GM19193 (cell line): ENCODE measurements around the gene GPC5.

Experiments
- POLR2A ChIP-seq: IDR thresholded peaks from 4 replicates; pipeline ENCODE4 v1.6.1; 2011; ENCODE audit not compliant: insufficient read depth, insufficient read length; ENCODE audit errors: extremely low read depth

GPC5 gene

GRCh38 chr13:92461831-92462230, 1063.4 kb downstream of the GPC5 start:
- no peak for TF ChIP-seq POLR2A

- no peak for TF ChIP-seq POLR2A
These were observed 1064.7 kb downstream of the GPC5 start for GRCh38 chr13:92463134-92463533.

DNA sequence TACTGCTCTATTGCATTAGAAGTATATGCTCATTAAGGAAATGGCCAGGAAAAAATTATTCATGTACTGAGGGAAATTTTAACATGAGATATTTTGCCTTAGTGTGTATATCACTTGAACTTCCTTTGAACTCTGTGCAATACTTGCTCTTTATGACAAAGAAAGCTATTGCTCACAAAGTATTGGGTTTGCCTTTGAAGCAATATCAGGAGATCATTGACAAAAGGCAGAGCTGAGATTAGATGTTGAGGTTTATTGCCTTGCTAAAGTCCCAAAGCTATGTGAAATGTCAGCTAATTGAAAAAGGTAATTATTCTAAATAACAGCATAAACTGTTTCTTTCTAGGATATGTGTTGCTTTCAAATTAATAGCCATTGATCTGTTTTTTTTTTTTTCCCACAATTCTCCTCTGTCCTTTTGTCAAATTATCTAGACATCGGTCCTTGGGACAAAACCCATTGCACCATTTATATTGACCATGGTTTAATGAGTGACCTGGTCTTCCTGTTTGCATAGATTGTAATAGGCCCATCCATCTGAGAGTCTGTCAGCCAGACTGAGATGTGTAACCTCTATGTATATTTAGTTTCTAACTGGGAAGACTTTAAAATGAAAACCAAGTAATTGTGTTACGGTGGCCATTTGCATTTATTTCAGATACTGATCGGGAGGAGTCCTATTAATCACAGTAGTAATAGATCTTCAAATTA, 1075.5 kb downstream of the GPC5 start:
- TF ChIP-seq POLR2A: no peak

- no peak for TF ChIP-seq POLR2A
These were observed 1082.0 kb downstream of the GPC5 start for GRCh38 chr13:92480387-92480786.

- no peak for TF ChIP-seq POLR2A
These were observed 1085.5 kb downstream of the GPC5 start for GRCh38 chr13:92483894-92484293.

- TF ChIP-seq POLR2A: no peak
These were observed 1088.8 kb downstream of the GPC5 start for GRCh38 chr13:92487238-92487637.

- TF ChIP-seq POLR2A: no peak
These were observed 1089.9 kb downstream of the GPC5 start for GRCh38 chr13:92488249-92488852.

- TF ChIP-seq POLR2A: no peak
These were observed 1093.4 kb downstream of the GPC5 start for GRCh38 chr13:92491839-92492238.

GRCh38 chr13:92494915-92495314, 1096.5 kb downstream of the GPC5 start:
- TF ChIP-seq POLR2A: no peak

- TF ChIP-seq POLR2A: no peak
These were observed 1101.8 kb downstream of the GPC5 start for GRCh38 chr13:92500192-92500591.

- TF ChIP-seq POLR2A: no peak
These were observed 1112.0 kb downstream of the GPC5 start for GRCh38 chr13:92510416-92510815.

DNA sequence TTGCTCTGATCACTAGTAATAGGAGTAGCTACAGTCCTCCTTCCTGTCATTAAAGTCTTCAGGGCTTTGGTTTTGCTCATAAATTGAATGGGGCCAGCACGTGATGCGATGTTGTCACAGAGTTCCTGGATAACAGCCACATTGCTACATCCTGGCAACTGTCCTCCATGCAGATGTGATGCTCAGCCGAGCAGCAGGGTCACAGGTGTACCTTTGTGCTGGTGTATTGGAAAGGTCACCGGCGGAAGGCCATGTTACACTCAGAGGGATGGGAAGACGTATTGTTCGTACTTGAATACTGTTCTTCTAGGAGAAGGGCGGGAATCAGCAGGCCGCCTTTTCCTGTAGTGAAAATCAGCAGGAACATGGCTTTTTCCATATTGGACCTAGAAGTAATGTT, 1114.4 kb downstream of the GPC5 start:
- TF ChIP-seq POLR2A: no peak

GRCh38 chr13:92513672-92514071, 1115.3 kb downstream of the GPC5 start:
- TF ChIP-seq POLR2A: no peak

DNA sequence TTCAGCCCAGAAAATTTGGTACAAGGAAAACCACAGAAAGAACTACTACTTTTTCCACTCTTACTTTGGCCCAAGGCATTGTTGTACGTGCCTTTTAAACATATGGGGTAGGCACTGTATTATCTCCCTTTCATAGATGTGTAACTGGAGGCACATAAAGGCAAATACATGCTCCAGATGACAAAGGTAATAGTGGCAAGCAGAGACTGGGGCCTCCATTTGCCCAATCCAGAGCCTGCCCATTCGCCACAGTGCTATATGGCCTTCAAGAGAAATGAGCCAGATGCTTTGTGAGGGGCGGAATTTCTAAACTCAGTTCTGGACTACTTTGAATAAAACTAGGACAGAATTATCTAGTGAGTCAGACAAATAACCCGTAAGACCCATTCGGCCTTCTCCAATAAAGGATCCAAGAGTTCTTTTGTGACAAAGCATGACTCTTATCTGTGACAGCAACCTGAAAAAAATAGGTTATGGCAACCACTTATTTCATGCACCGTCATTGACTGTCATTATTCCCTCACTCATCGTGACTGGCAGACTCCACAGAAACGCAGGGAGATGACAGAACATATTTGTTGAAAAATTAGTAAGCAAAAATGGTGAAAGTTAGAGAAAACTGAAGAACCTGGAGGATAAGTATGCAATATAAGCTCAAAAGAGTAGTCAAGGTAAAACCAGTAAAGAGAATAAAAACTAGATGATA, 1116.2 kb downstream of the GPC5 start:
- no peak for TF ChIP-seq POLR2A

DNA sequence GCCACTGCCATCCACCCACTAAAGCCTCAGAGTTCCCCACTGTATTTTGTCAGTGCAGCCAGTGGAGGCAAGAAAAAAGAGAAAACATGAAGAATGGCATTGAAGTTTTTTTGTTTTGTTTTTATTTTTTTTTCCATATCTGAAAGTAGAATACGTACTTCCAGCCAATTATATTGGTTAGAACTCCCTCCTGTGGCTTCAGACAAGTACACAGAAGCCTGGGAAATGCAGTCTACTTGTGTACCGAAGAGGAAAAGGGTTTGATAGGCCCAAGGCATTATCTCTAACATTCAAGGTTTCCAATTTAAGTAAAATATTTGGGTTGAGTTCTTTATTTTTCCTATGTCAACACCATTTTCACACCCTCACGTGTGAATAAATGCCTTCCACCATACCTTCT, 1131.9 kb downstream of the GPC5 start:
- no peak for TF ChIP-seq POLR2A
